PC-9 (cell line): ENCODE results near the gene HSF4.

Source experiments
- EZH2 ChIP-seq: fragments of 200-600 bp; sonication (generic); IDR thresholded peaks from 2 replicates; pipeline ENCODE4 v1.8.0; 2017; ENCODE audit warnings: antibody characterized with exemption, low read depth
- TF ChIP-seq, protein P1 (sequence below): fragments of 200-600 bp; sonication (generic); conservative IDR thresholded peaks from 2 replicates; pipeline ENCODE4 v1.6.1; 2017; ENCODE audit warnings: mixed run types, antibody characterized with exemption, mild to moderate bottlenecking, moderate library complexity

DNA sequence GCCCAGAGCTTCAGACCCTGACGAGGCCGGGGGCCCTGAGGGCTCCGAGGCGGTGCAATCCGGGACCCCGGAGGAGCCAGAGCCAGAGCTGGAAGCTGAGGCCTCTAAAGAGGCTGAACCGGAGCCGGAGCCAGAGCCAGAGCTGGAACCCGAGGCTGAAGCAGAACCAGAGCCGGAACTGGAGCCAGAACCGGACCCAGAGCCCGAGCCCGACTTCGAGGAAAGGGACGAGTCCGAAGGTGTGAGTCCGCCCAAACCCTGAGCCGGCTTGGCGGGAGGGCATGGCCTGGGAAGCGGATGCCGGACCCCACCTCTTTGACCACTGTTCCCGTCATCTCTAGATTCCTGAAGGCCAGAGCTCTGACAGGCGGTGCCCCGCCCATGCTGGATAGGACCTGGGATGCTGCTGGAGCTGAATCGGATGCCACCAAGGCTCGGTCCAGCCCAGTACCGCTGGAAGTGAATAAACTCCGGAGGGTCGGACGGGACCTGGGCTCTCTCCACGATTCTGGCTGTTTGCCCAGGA lies 10.2 kb downstream of the HSF4 start:
- TF ChIP-seq, protein P1, sequence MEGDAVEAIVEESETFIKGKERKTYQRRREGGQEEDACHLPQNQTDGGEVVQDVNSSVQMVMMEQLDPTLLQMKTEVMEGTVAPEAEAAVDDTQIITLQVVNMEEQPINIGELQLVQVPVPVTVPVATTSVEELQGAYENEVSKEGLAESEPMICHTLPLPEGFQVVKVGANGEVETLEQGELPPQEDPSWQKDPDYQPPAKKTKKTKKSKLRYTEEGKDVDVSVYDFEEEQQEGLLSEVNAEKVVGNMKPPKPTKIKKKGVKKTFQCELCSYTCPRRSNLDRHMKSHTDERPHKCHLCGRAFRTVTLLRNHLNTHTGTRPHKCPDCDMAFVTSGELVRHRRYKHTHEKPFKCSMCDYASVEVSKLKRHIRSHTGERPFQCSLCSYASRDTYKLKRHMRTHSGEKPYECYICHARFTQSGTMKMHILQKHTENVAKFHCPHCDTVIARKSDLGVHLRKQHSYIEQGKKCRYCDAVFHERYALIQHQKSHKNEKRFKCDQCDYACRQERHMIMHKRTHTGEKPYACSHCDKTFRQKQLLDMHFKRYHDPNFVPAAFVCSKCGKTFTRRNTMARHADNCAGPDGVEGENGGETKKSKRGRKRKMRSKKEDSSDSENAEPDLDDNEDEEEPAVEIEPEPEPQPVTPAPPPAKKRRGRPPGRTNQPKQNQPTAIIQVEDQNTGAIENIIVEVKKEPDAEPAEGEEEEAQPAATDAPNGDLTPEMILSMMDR = no peak
- TF ChIP-seq EZH2 = no peak
